MM.1S (cell line): Measurements from ENCODE around the gene PHOX2A.

Source experiments
- EZH2 ChIP-seq: fragments of 300-600 bp; sonication (generic); optimal IDR thresholded peaks from 2 replicates; pipeline ENCODE3; 2017; ENCODE audit warnings: low read depth, mild to moderate bottlenecking, antibody characterized with exemption, low read length, mixed read lengths
- TF ChIP-seq, protein P1 (sequence below): fragments of 300-600 bp; sonication (generic); IDR thresholded peaks from 2 replicates; pipeline ENCODE4 v1.5.1; 2016; ENCODE audit warnings: antibody characterized with exemption, low read length, mixed read lengths

DNA sequence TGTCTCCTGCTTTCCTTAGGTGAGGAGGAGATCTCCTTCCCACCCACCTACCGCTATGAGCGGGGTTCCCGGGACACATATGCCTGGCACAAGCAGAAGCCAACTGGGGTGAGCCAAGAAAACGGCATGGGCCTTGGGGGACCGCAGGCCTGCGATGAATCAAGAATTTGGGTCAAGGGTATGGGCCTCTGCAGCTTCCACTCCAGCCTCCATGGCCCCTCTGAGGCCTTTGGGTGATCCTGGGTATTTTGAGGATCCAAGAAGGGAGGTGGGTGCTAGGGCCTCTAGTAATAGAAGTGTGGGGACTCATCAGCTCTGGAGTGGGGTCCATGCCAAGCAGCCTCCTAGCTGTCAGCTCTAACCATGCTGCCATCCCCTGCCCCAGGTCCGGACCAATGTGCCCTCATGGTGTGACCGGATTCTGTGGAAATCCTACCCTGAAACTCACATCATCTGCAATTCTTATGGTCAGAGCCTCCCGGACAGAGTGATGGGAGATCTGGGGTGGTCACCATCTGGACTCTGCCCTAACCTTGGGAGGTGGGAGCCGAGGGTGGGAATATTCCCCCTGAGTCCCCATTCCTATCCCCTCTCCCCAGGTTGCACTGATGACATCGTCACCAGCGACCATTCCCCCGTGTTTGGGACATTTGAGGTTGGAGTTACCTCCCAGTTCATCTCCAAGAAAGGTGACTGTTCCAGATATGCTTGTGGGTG, 10.8 kb downstream of the PHOX2A start:
- TF ChIP-seq, protein P1, sequence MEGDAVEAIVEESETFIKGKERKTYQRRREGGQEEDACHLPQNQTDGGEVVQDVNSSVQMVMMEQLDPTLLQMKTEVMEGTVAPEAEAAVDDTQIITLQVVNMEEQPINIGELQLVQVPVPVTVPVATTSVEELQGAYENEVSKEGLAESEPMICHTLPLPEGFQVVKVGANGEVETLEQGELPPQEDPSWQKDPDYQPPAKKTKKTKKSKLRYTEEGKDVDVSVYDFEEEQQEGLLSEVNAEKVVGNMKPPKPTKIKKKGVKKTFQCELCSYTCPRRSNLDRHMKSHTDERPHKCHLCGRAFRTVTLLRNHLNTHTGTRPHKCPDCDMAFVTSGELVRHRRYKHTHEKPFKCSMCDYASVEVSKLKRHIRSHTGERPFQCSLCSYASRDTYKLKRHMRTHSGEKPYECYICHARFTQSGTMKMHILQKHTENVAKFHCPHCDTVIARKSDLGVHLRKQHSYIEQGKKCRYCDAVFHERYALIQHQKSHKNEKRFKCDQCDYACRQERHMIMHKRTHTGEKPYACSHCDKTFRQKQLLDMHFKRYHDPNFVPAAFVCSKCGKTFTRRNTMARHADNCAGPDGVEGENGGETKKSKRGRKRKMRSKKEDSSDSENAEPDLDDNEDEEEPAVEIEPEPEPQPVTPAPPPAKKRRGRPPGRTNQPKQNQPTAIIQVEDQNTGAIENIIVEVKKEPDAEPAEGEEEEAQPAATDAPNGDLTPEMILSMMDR: no peak
- no peak for TF ChIP-seq EZH2
